NCI-H345 treated with DMSO at 0.1 percent for 48 hours (cell line): ENCODE results near the gene ISG20.
"Not testable (repeated sequence)": the region's sequence is repeated elsewhere in the genome, so short reads cannot be mapped to it uniquely, and the experiment has no call there.

Source experiments
- DNase-seq: peaks from one replicate; lab custom pipeline; 2025; ENCODE audit not compliant: unreplicated experiment; lab: John Stamatoyannopoulos, UW

Gene ISG20

GRCh38 chr15:88636050-88636449 is 2.8 kb upstream of the ISG20 start:
- no peak for DNase-seq

- no peak for DNase-seq
These were observed 2.2 kb upstream of the ISG20 start for GRCh38 chr15:88636654-88637053.

- DNase-seq = no peak
These were observed 1.4 kb upstream of the ISG20 start for GRCh38 chr15:88637436-88637835.

- no peak for DNase-seq
These were observed 783 bp upstream of the ISG20 start for GRCh38 chr15:88637841-88638625.

GRCh38 chr15:88641959-88642452 is 3.2 kb downstream of the ISG20 start:
- no peak for DNase-seq

- not testable (repeated sequence) for DNase-seq
These were observed 3.7 kb downstream of the ISG20 start for GRCh38 chr15:88642514-88642913.

- DNase-seq = no peak
These were observed 5.9 kb downstream of the ISG20 start for GRCh38 chr15:88644741-88645140.

GRCh38 chr15:88645171-88646087 is 6.6 kb downstream of the ISG20 start:
- DNase-seq = no peak

GRCh38 chr15:88646088-88646405 is 7.2 kb downstream of the ISG20 start:
- no peak for DNase-seq

- no peak for DNase-seq
These were observed 8.1 kb downstream of the ISG20 start for GRCh38 chr15:88646951-88647350.

GRCh38 chr15:88647351-88648105 is 8.7 kb downstream of the ISG20 start:
- DNase-seq = no peak

GRCh38 chr15:88648357-88649214 is 9.8 kb downstream of the ISG20 start:
- DNase-seq = no peak

- DNase-seq = no peak
These were observed 10.5 kb downstream of the ISG20 start for GRCh38 chr15:88649286-88649733.

- DNase-seq = no peak
These were observed 11.1 kb downstream of the ISG20 start for GRCh38 chr15:88649753-88650551.

- DNase-seq = no peak
These were observed 11.7 kb downstream of the ISG20 start for GRCh38 chr15:88650556-88650955.

- no peak for DNase-seq
These were observed 12.4 kb downstream of the ISG20 start for GRCh38 chr15:88651136-88651732.

GRCh38 chr15:88651971-88652370 is 13.2 kb downstream of the ISG20 start:
- DNase-seq = no peak

- DNase-seq = peak; percentile 64
These were observed 13.8 kb downstream of the ISG20 start for GRCh38 chr15:88652456-88653199.
